GM13977 (cell line): ENCODE measurements around the gene PGF.

ENCODE experiments used
- DNase-seq: peaks from one replicate; pipeline ENCODE4 v3.0.0; 2012; ENCODE audit warnings: low spot score
- in situ Hi-C: fragments of 300-500 bp; cut with MboI; formaldehyde crosslinking; loops from one replicate; pipeline ENCODE4 v1.12.0; 2022; ENCODE audit warnings: low sequenced_read_pairs, low pct_unique_long_range_greater_than_20kb, mixed read lengths, inconsistent platforms; ENCODE audit not compliant: unreplicated experiment
- TF ChIP-seq, protein P1 (sequence below): IDR thresholded peaks from 2 replicates; pipeline ENCODE4 v1.5.1; 2012; ENCODE audit warnings: mild to moderate bottlenecking, control low read depth; ENCODE audit not compliant: insufficient read depth; ENCODE audit errors: extremely low read depth, missing control alignments

Gene PGF

DNA sequence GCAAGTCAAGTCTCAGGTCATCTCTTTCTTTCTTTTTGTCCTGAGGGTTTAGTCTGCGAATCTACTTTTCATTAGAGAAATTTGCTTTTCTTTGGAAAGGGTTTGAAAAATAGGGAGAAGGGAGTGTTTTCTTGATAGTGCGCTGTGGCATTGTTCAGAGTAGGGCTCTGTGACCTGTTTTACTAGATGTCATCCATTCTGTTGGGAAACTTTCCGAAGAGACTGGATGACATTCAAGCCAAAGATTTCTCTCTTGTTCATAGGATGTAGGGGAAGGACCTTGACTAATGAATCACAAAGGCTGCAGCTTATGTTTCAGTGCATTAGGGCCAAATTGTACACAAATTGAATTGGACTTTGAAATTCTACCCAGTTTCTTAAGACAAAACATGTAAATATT is 59.0 kb downstream of the PGF start:
- DNase-seq: no peak
- TF ChIP-seq, protein P1, sequence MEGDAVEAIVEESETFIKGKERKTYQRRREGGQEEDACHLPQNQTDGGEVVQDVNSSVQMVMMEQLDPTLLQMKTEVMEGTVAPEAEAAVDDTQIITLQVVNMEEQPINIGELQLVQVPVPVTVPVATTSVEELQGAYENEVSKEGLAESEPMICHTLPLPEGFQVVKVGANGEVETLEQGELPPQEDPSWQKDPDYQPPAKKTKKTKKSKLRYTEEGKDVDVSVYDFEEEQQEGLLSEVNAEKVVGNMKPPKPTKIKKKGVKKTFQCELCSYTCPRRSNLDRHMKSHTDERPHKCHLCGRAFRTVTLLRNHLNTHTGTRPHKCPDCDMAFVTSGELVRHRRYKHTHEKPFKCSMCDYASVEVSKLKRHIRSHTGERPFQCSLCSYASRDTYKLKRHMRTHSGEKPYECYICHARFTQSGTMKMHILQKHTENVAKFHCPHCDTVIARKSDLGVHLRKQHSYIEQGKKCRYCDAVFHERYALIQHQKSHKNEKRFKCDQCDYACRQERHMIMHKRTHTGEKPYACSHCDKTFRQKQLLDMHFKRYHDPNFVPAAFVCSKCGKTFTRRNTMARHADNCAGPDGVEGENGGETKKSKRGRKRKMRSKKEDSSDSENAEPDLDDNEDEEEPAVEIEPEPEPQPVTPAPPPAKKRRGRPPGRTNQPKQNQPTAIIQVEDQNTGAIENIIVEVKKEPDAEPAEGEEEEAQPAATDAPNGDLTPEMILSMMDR: no peak
- in situ Hi-C loops: no loop called here

DNA sequence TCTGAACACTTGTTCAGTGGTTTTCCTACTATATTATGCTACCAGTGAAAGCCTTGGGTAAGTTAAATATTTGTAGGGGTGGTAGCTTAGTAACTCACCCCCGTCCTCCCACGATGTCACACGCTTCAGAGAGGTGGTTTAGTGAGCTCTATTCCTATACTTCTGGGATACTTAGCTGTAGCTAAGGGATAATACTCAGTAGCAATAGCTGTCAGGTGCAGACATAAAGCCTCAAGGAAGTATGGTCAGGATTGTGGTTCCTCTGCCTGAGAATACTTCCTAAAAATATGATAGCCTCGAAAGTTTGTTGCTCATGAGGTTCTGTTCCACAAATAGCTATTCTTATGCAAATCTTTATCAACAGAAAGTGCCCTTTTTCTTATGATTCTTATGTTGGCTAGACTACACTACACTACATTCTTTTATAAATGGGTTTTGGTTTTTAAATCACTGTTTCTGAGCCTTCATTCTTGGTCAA is 61.7 kb downstream of the PGF start:
- in situ Hi-C loops: no loop called here
- TF ChIP-seq, protein P1: no peak
- DNase-seq: no peak

DNA sequence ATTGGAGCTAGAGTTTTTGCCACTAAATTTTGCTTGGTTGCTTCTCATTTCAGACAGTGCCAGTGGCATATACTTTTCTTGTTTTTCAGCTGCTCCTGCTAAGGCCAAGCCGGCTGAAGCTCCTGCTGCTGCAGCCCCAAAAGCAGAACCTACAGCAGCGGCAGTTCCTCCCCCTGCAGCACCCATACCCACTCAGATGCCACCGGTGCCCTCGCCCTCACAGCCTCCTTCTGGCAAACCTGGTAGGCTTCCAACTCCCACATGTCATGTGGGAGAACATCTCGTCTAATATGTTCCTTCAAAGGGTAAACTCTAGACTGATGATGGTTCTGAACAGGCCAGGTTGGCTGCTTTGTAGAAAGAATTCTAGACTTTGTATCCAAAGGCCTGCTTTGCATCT is 62.7 kb downstream of the PGF start:
- DNase-seq: no peak

DNA sequence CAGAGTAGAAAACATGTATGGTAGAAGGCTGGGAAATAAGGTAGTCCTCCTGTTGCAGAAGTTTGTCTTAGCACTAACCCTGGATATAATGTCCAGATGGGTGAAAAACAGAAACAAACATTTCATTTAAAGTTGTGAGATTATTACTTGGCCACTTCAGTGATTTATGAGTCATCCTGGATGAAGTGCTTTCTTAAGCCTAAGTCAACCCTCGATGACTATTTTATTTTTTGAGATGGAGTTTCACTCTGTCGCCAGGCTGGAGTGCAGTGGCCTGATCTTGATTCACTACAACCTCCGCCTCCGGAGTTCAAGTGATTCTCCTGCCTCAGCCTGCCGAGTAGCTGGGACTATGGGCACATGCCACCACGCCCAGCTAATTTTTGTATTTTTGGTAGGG is 63.5 kb downstream of the PGF start:
- in situ Hi-C loops: no loop called here
- TF ChIP-seq, protein P1: no peak
- DNase-seq: no peak

More for the DNA sequence above, 62.7 kb downstream of the PGF start:
- TF ChIP-seq, protein P1: no peak
- in situ Hi-C loops: no loop called here
